ENCODE data around the gene LPP.

GRCh38 chr3:188906236-188906635, 752.3 kb downstream of the LPP start:
- no peak for TF ChIP-seq RAD21 (conservative IDR thresholded peaks at IDR 0.05 in 1 of 2, IDR thresholded peaks at IDR 0.05 in 1 of 2)
- no peak for TF ChIP-seq CTCF (IDR thresholded peaks at IDR 0.05)
- no peak for TF ChIP-seq RFX5 (IDR thresholded peaks at IDR 0.05)
